Neural progenitor cell (in vitro differentiated cells): ENCODE results near the gene FREM1. TPM values are rescaled to one million over a fixed set of nuclear protein-coding genes. Genes with fewer than 3 reads are reported as not detected.

Experiments used
- DNase-seq: peaks from one replicate; pipeline ENCODE4 v3.0.0-alpha.2; 2016; ENCODE audit warnings: low spot score
- H2AFZ ChIP-seq: fragments of 200-600 bp; sonication (generic); replicated peaks from 2 replicates; pipeline ENCODE4 v1.6.1; 2016; ENCODE audit warnings: antibody characterized with exemption
- H3F3A ChIP-seq: fragments of 200-600 bp; sonication (generic); 2 replicates; pipeline ENCODE4 v1.6.1; 2016; ENCODE audit warnings: antibody characterized with exemption, low read depth
- H3K27ac ChIP-seq: fragments of 200-600 bp; sonication (generic); 2 replicates; pipeline ENCODE4 v1.5.1; 2016; ENCODE audit warnings: mild to moderate bottlenecking
- H3K27me3 ChIP-seq: fragments of 200-600 bp; sonication (generic); 2 replicates; pipeline ENCODE4 v1.6.1; 2016; ENCODE audit warnings: mild to moderate bottlenecking, moderate library complexity
- H3K36me3 ChIP-seq: fragments of 200-600 bp; sonication (generic); 2 replicates; pipeline ENCODE4 v1.5.1; 2016
- H3K4me1 ChIP-seq: fragments of 200-600 bp; sonication (generic); 2 replicates; pipeline ENCODE4 v1.6.1; 2016; ENCODE audit warnings: mixed run types
- H3K4me2 ChIP-seq: fragments of 200-600 bp; sonication (generic); 2 replicates; pipeline ENCODE4 v1.6.1; 2016
- H3K4me3 ChIP-seq: fragments of 200-600 bp; sonication (generic); 2 replicates; pipeline ENCODE4 v1.5.1; 2016
- H3K79me2 ChIP-seq: fragments of 200-600 bp; sonication (generic); 2 replicates; pipeline ENCODE4 v1.6.1; 2016; ENCODE audit warnings: low read depth
- H3K9ac ChIP-seq: fragments of 200-600 bp; sonication (generic); 2 replicates; pipeline ENCODE4 v1.6.1; 2016
- H3K9me3 ChIP-seq: fragments of 200-600 bp; sonication (generic); 2 replicates; pipeline ENCODE4 v1.5.1; 2016; ENCODE audit warnings: low read depth
- H4K20me1 ChIP-seq: fragments of 200-600 bp; sonication (generic); 2 replicates; pipeline ENCODE4 v1.6.1; 2016; ENCODE audit warnings: low read depth
- H3K27ac Mint-ChIP-seq: 3 replicates; pipeline ENCODE4 v1.8.0; 2021; ENCODE audit warnings: mixed read lengths
- H3K27me3 Mint-ChIP-seq: 2 replicates; pipeline ENCODE4 v1.8.0; 2022; ENCODE audit warnings: low read depth, mild to moderate bottlenecking, inconsistent platforms, moderate library complexity, mixed read lengths; ENCODE audit not compliant: insufficient read depth
- H3K36me3 Mint-ChIP-seq: 3 replicates; pipeline ENCODE4 v1.8.0; 2021; ENCODE audit warnings: mixed read lengths
- H3K4me1 Mint-ChIP-seq: 3 replicates; pipeline ENCODE4 v1.8.0; 2021; ENCODE audit warnings: mixed read lengths
- H3K4me3 Mint-ChIP-seq: 3 replicates; pipeline ENCODE4 v1.8.0; 2021; ENCODE audit warnings: mild to moderate bottlenecking, moderate library complexity, mixed read lengths
- H3K9me3 Mint-ChIP-seq: 3 replicates; pipeline ENCODE4 v1.8.0; 2020; ENCODE audit warnings: mixed read lengths
- EZH2 ChIP-seq: fragments of 200-600 bp; sonication (generic); IDR thresholded peaks from 2 replicates; pipeline ENCODE4 v1.6.1; 2017; ENCODE audit warnings: antibody characterized with exemption, mild to moderate bottlenecking, moderate library complexity
- EZH2phosphoT487 ChIP-seq: fragments of 200-600 bp; sonication (generic); IDR thresholded peaks from 2 replicates; pipeline ENCODE4 v1.6.1; 2017; ENCODE audit warnings: antibody characterized with exemption
- total RNA-seq: library from RNA; depleted of rRNA; stranded (reverse); fragments of >200 nt; gene quantifications from 2 replicates; pipeline ENCODE4 v1.2.3, GENCODE V29; 2015; ENCODE audit warnings: low replicate concordance
- TF ChIP-seq, protein P1 (sequence below): fragments of 200-600 bp; sonication (generic); IDR thresholded peaks from 2 replicates; pipeline ENCODE4 v1.5.1; 2017; ENCODE audit warnings: antibody characterized with exemption, mild to moderate bottlenecking

Gene FREM1
- total RNA-seq, 1 donor from 2014 or later: 1.2 TPM

GRCh38 chr9:14824481-14824880 lies 85.7 kb downstream of the FREM1 start:
- no peaks in the 10 kb centered on the region for H3K4me1 Mint-ChIP-seq
- H3K27ac Mint-ChIP-seq: no peak overlapping the region
- H3K36me3 Mint-ChIP-seq: peaks cover 36% of the 10 kb centered on the region
- no peak for TF ChIP-seq EZH2
- TF ChIP-seq EZH2phosphoT487: no peak
- TF ChIP-seq, protein P1, sequence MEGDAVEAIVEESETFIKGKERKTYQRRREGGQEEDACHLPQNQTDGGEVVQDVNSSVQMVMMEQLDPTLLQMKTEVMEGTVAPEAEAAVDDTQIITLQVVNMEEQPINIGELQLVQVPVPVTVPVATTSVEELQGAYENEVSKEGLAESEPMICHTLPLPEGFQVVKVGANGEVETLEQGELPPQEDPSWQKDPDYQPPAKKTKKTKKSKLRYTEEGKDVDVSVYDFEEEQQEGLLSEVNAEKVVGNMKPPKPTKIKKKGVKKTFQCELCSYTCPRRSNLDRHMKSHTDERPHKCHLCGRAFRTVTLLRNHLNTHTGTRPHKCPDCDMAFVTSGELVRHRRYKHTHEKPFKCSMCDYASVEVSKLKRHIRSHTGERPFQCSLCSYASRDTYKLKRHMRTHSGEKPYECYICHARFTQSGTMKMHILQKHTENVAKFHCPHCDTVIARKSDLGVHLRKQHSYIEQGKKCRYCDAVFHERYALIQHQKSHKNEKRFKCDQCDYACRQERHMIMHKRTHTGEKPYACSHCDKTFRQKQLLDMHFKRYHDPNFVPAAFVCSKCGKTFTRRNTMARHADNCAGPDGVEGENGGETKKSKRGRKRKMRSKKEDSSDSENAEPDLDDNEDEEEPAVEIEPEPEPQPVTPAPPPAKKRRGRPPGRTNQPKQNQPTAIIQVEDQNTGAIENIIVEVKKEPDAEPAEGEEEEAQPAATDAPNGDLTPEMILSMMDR: no peak
- Histone ChIP-seq H3K79me2 (no peaks in the 10 kb centered on the region), H3K4me2 (no peak overlapping the region), H2AFZ (no peak overlapping the region), H3K9me3 (no peaks in the 10 kb centered on the region), H3K27ac (no peak overlapping the region), H3K36me3 (no peaks in the 10 kb centered on the region), H3K4me1 (no peaks in the 10 kb centered on the region), H3K4me3 (no peak overlapping the region), H3F3A (no peaks in the 10 kb centered on the region), H3K9ac (no peak overlapping the region), H3K27me3 (no peaks in the 10 kb centered on the region), H4K20me1 (no peaks in the 10 kb centered on the region)
- no peaks in the 10 kb centered on the region for H3K9me3 Mint-ChIP-seq
- peaks cover 2% of the 10 kb centered on the region for H3K27me3 Mint-ChIP-seq
- H3K4me3 Mint-ChIP-seq: no peak overlapping the region
- no peak for DNase-seq

GRCh38 chr9:14823800-14824199 lies 86.4 kb downstream of the FREM1 start:
- no peak overlapping the region for H3K27ac ChIP-seq
- H3K4me1 ChIP-seq: no peaks in the 10 kb centered on the region
- H2AFZ ChIP-seq: no peak overlapping the region
- no peak overlapping the region for H3K9ac ChIP-seq
- H3K36me3 ChIP-seq: no peaks in the 10 kb centered on the region
- H4K20me1 ChIP-seq: no peaks in the 10 kb centered on the region
- H3K27me3 ChIP-seq: no peaks in the 10 kb centered on the region
- Mint-ChIP-seq H3K27me3 (peaks cover 2% of the 10 kb centered on the region), H3K9me3 (no peaks in the 10 kb centered on the region), H3K36me3 (peaks cover 38% of the 10 kb centered on the region), H3K4me3 (no peak overlapping the region), H3K27ac (no peak overlapping the region), H3K4me1 (no peaks in the 10 kb centered on the region)
- no peaks in the 10 kb centered on the region for H3K9me3 ChIP-seq
- no peak overlapping the region for H3K4me2 ChIP-seq
- no peak for DNase-seq
- no peak for TF ChIP-seq EZH2
- TF ChIP-seq EZH2phosphoT487: no peak
- TF ChIP-seq, protein P1: no peak
- no peaks in the 10 kb centered on the region for H3K79me2 ChIP-seq
- H3K4me3 ChIP-seq: no peak overlapping the region
- no peaks in the 10 kb centered on the region for H3F3A ChIP-seq

DNA sequence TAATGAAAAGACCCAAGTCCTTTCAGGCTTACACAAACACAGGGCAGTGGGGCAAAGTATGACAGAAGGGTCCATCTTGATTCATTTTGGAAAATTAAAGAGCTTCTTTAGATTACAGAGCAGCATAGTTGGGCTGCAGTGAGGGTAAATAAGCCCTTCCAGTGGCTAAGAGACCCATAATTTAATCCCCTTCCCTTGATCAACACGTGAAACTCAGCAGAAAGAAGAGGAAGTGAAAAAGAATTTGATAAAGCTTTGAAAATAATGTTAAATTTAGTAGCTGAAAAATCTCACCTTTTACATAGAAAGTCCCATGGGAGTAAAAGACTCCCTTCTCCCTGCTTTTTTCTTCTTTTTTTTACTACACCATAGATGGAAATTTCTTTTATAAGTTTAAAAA lies 87.6 kb downstream of the FREM1 start:
- no peaks in the 10 kb centered on the region for H3K9me3 ChIP-seq
- H3K4me3 ChIP-seq: no peak overlapping the region
- H3K4me2 ChIP-seq: no peak overlapping the region
- DNase-seq: no peak
- H3K36me3 ChIP-seq: no peaks in the 10 kb centered on the region
- no peak overlapping the region for H3K9ac ChIP-seq
- peaks cover 2% of the 10 kb centered on the region for H3K27me3 Mint-ChIP-seq
- peaks cover 37% of the 10 kb centered on the region for H3K36me3 Mint-ChIP-seq
- no peaks in the 10 kb centered on the region for H3K9me3 Mint-ChIP-seq
- H2AFZ ChIP-seq: no peak overlapping the region
- no peak overlapping the region for H3K27ac Mint-ChIP-seq
- H3F3A ChIP-seq: no peaks in the 10 kb centered on the region
- H3K4me1 ChIP-seq: no peaks in the 10 kb centered on the region
- no peaks in the 10 kb centered on the region for H3K4me1 Mint-ChIP-seq
- H4K20me1 ChIP-seq: no peaks in the 10 kb centered on the region
- H3K4me3 Mint-ChIP-seq: no peak overlapping the region
- no peak overlapping the region for H3K27ac ChIP-seq
- no peak for TF ChIP-seq EZH2
- TF ChIP-seq, protein P1: no peak
- H3K27me3 ChIP-seq: no peaks in the 10 kb centered on the region
- no peaks in the 10 kb centered on the region for H3K79me2 ChIP-seq

DNA sequence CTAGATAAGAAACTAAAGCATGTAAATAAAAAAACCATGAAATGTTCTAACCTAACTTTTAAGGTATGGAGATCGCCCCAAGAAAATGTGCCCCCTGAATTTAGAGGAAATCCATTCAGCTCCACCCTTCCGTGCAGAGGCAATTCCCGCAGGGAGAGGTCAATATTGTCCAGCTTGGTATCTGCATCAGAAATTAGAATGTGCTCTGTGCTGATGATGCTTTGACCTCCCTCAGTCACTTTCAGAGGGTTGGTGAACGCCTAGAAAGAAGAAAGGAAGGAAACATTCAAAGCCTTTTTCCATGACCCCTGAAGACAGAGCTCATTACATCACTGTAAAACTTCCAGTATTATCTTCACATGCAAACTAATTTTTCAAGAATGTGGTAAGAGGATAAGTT lies 91.0 kb downstream of the FREM1 start:
- H3K27me3 ChIP-seq: no peaks in the 10 kb centered on the region
- no peak for DNase-seq
- no peaks in the 10 kb centered on the region for H3K9me3 ChIP-seq
- H3K27ac ChIP-seq: no peak overlapping the region
- H3F3A ChIP-seq: no peaks in the 10 kb centered on the region
- no peak overlapping the region for H3K4me2 ChIP-seq
- TF ChIP-seq EZH2 (no peak), EZH2phosphoT487 (no peak)
- TF ChIP-seq, protein P1: no peak
- H3K9me3 Mint-ChIP-seq: no peaks in the 10 kb centered on the region
- no peak overlapping the region for H2AFZ ChIP-seq
- H3K4me3 Mint-ChIP-seq: no peak overlapping the region
- no peaks in the 10 kb centered on the region for H3K4me1 ChIP-seq
- H3K36me3 ChIP-seq: no peaks in the 10 kb centered on the region
- H3K36me3 Mint-ChIP-seq: peaks cover 38% of the 10 kb centered on the region
- no peaks in the 10 kb centered on the region for H3K27me3 Mint-ChIP-seq
- H3K4me1 Mint-ChIP-seq: no peaks in the 10 kb centered on the region
- H4K20me1 ChIP-seq: no peaks in the 10 kb centered on the region
- H3K9ac ChIP-seq: no peak overlapping the region
- H3K4me3 ChIP-seq: no peak overlapping the region
- H3K27ac Mint-ChIP-seq: no peak overlapping the region
- no peaks in the 10 kb centered on the region for H3K79me2 ChIP-seq
